Calu3 (cell line): ENCODE data around the gene SLC25A29. TPM values are rescaled to one million over a fixed set of nuclear protein-coding genes. Genes with fewer than 3 reads are reported as not detected.
"Not testable (repeated sequence)": the region's sequence is repeated elsewhere in the genome, so short reads cannot be mapped to it uniquely, and the experiment has no call there.

Experiments used
- BruUV-seq: library from RNA; stranded (reverse); fragments of 400-500 nt; replicated peaks from 2 replicates; lab custom pipeline; 2021; lab: Mats Ljungman, UMichigan
- CTCF ChIA-PET: fragments of 300-600 bp; sonication (Branson Sonifier 250); formaldehyde crosslinking; loops from one replicate; lab custom pipeline; 2022; ENCODE audit warnings: antibody characterized with exemption; lab: Charles Lee
- DNase-seq: peaks from one replicate; pipeline ENCODE4 v3.0.0; 2022
- H3K27ac Mint-ChIP-seq: one replicate; pipeline ENCODE4 v1.8.0; 2022; ENCODE audit warnings: mixed read lengths; ENCODE audit not compliant: unreplicated experiment
- H3K27me3 Mint-ChIP-seq: one replicate; pipeline ENCODE4 v1.8.0; 2022; ENCODE audit warnings: mixed read lengths; ENCODE audit not compliant: unreplicated experiment
- H3K36me3 Mint-ChIP-seq: one replicate; pipeline ENCODE4 v1.8.0; 2022; ENCODE audit warnings: mild to moderate bottlenecking, moderate library complexity, mixed read lengths; ENCODE audit not compliant: insufficient read depth, unreplicated experiment
- H3K4me1 Mint-ChIP-seq: one replicate; pipeline ENCODE4 v1.8.0; 2022; ENCODE audit warnings: mild to moderate bottlenecking, low read depth, mixed read lengths; ENCODE audit not compliant: unreplicated experiment
- H3K4me3 Mint-ChIP-seq: one replicate; pipeline ENCODE4 v1.8.0; 2022; ENCODE audit warnings: mild to moderate bottlenecking, low read depth, moderate library complexity, mixed read lengths; ENCODE audit not compliant: unreplicated experiment
- H3K9me3 Mint-ChIP-seq: one replicate; pipeline ENCODE4 v1.8.0; 2022; ENCODE audit warnings: low read depth, mixed read lengths; ENCODE audit not compliant: unreplicated experiment
- CTCF ChIP-seq: fragments of 200-600 bp; IDR thresholded peaks from one replicate; pipeline ENCODE4 v1.8.0; 2022; ENCODE audit warnings: antibody characterized with exemption; ENCODE audit not compliant: unreplicated experiment
- intact Hi-C: fragments of 100-400 bp; cut with micrococcal nuclease; formaldehyde crosslinking; loops from one replicate; pipeline ENCODE4 v1.10.0; 2022; ENCODE audit not compliant: unreplicated experiment
- total RNA-seq: library from RNA; stranded (reverse); gene quantifications from 2 replicates; pipeline ENCODE4 v1.2.3, GENCODE V29; 2022

SLC25A29 gene
- total RNA-seq, 1 experiment from 2014 or later: 68.4 TPM

GRCh38 chr14:100348784-100349685 lies 42.8 kb upstream of the SLC25A29 start:
- Mint-ChIP-seq H3K36me3 (peaks cover 55% of the 10 kb centered on the region), H3K4me1 (no peaks in the 10 kb centered on the region), H3K27ac (no peak overlapping the region), H3K9me3 (no peaks in the 10 kb centered on the region), H3K4me3 (no peak overlapping the region), H3K27me3 (no peaks in the 10 kb centered on the region)
- TF ChIP-seq CTCF: no peak
- CTCF ChIA-PET: no interaction called here
- BruUV-seq: no TSS peak
- DNase-seq: no peak
- intact Hi-C loops: no loop called here

GRCh38 chr14:100348253-100348729 lies 42.0 kb upstream of the SLC25A29 start:
- Mint-ChIP-seq H3K4me3 (no peak overlapping the region), H3K9me3 (no peaks in the 10 kb centered on the region), H3K4me1 (no peaks in the 10 kb centered on the region), H3K27ac (no peak overlapping the region), H3K27me3 (no peaks in the 10 kb centered on the region), H3K36me3 (peaks cover 58% of the 10 kb centered on the region)
- intact Hi-C loops: no loop called here
- CTCF ChIA-PET: no interaction called here
- BruUV-seq: no TSS peak
- TF ChIP-seq CTCF: no peak
- no peak for DNase-seq

GRCh38 chr14:100346306-100347091 lies 40.3 kb upstream of the SLC25A29 start:
- no TSS peak for BruUV-seq
- H3K9me3 Mint-ChIP-seq: no peaks in the 10 kb centered on the region
- CTCF ChIA-PET: no interaction called here
- no peaks in the 10 kb centered on the region for H3K27me3 Mint-ChIP-seq
- H3K4me1 Mint-ChIP-seq: peaks cover 8% of the 10 kb centered on the region
- H3K27ac Mint-ChIP-seq: no peak overlapping the region
- no peak for DNase-seq
- TF ChIP-seq CTCF: no peak
- H3K4me3 Mint-ChIP-seq: no peak overlapping the region
- intact Hi-C loops: no loop called here
- H3K36me3 Mint-ChIP-seq: peaks cover 67% of the 10 kb centered on the region

GRCh38 chr14:100345711-100346110 lies 39.5 kb upstream of the SLC25A29 start:
- no peak for TF ChIP-seq CTCF
- Mint-ChIP-seq H3K4me3 (no peak overlapping the region), H3K4me1 (peaks cover 14% of the 10 kb centered on the region), H3K27me3 (no peaks in the 10 kb centered on the region), H3K36me3 (peaks cover 67% of the 10 kb centered on the region), H3K9me3 (no peaks in the 10 kb centered on the region), H3K27ac (no peak overlapping the region)
- intact Hi-C loops: no loop called here
- BruUV-seq: no TSS peak
- CTCF ChIA-PET: no interaction called here
- no peak for DNase-seq

GRCh38 chr14:100344657-100345056 lies 38.4 kb upstream of the SLC25A29 start:
- DNase-seq, CTCF ChIA-PET, H3K4me3 Mint-ChIP-seq, BruUV-seq, H3K9me3 Mint-ChIP-seq, H3K27ac Mint-ChIP-seq, H3K27me3 Mint-ChIP-seq, intact Hi-C loops: not testable (repeated sequence)
- Mint-ChIP-seq H3K4me1 (peaks cover 14% of the 10 kb centered on the region), H3K36me3 (peaks cover 67% of the 10 kb centered on the region)

- Mint-ChIP-seq H3K36me3 (peaks cover 69% of the 10 kb centered on the region), H3K4me1 (peaks cover 14% of the 10 kb centered on the region)
- intact Hi-C loops, H3K27me3 Mint-ChIP-seq, H3K9me3 Mint-ChIP-seq, DNase-seq, H3K27ac Mint-ChIP-seq, H3K4me3 Mint-ChIP-seq, BruUV-seq: not testable (repeated sequence)
- CTCF ChIA-PET: interaction anchor here (1.1 kb wide), 1 partner anchor 12 kb away, joined by 3 read pairs; no protein-coding TSS in a partner anchor
These were observed 36.6 kb upstream of the SLC25A29 start for GRCh38 chr14:100342826-100343225.
